Hepatocyte (in vitro differentiated cells): ENCODE data around the gene ERBB4.
"Not testable (repeated sequence)": the region's sequence is repeated elsewhere in the genome, so short reads cannot be mapped to it uniquely, and the experiment has no call there.

Experiments
- EZH2 ChIP-seq: fragments of 200-600 bp; sonication (generic); IDR thresholded peaks from 2 replicates; pipeline ENCODE4 v1.6.1; 2016; ENCODE audit warnings: antibody characterized with exemption, mild to moderate bottlenecking, borderline replicate concordance
- TF ChIP-seq, protein P1 (sequence below): fragments of 200-600 bp; sonication (generic); IDR thresholded peaks from 2 replicates; pipeline ENCODE4 v1.5.1; 2016; ENCODE audit warnings: antibody characterized with exemption, mild to moderate bottlenecking; ENCODE audit not compliant: poor library complexity

DNA sequence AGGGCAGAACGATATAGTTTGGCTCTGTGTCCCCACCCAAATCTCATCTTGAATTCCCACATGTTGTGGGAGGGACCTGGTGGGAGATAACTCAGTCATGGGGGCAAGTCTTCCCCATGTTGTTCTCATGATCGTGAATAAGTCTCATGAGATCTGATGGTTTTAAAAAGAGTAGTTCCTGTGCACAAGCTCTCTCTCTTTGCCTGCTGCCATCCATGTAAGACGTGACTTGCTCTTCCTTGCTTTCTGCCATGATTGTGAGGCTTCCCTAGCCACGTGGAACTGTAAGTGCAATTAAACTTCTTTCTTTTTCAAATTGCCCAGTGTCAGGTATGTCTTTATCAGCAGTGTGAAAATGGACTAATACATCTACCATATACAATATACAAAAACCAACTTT lies 76.9 kb downstream of the ERBB4 start:
- TF ChIP-seq, protein P1, sequence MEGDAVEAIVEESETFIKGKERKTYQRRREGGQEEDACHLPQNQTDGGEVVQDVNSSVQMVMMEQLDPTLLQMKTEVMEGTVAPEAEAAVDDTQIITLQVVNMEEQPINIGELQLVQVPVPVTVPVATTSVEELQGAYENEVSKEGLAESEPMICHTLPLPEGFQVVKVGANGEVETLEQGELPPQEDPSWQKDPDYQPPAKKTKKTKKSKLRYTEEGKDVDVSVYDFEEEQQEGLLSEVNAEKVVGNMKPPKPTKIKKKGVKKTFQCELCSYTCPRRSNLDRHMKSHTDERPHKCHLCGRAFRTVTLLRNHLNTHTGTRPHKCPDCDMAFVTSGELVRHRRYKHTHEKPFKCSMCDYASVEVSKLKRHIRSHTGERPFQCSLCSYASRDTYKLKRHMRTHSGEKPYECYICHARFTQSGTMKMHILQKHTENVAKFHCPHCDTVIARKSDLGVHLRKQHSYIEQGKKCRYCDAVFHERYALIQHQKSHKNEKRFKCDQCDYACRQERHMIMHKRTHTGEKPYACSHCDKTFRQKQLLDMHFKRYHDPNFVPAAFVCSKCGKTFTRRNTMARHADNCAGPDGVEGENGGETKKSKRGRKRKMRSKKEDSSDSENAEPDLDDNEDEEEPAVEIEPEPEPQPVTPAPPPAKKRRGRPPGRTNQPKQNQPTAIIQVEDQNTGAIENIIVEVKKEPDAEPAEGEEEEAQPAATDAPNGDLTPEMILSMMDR, result not testable (repeated sequence)
- not testable (repeated sequence) for TF ChIP-seq EZH2
